Measurements from ENCODE around the gene ANKRD11.

DNA sequence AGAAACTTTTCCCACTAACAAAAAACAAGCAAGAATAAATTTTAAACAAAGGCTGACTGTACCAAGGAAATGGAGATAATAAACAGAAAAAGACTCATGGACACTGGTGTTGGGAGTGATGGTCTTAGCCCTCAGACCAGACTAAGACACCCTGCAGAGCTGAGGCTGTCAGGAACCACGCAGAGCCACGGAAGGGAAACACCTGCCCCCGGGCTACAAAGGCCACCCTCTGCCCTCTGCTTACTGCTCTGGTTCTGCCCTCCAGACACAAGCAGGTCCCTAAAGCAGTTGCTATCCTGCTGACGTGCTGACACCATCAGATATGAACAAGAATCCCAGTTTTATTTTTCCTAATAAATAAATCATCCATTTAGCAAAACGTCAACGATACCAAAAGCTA lies 80.0 kb downstream of the ANKRD11 start:
- TF ChIP-seq, protein P1, sequence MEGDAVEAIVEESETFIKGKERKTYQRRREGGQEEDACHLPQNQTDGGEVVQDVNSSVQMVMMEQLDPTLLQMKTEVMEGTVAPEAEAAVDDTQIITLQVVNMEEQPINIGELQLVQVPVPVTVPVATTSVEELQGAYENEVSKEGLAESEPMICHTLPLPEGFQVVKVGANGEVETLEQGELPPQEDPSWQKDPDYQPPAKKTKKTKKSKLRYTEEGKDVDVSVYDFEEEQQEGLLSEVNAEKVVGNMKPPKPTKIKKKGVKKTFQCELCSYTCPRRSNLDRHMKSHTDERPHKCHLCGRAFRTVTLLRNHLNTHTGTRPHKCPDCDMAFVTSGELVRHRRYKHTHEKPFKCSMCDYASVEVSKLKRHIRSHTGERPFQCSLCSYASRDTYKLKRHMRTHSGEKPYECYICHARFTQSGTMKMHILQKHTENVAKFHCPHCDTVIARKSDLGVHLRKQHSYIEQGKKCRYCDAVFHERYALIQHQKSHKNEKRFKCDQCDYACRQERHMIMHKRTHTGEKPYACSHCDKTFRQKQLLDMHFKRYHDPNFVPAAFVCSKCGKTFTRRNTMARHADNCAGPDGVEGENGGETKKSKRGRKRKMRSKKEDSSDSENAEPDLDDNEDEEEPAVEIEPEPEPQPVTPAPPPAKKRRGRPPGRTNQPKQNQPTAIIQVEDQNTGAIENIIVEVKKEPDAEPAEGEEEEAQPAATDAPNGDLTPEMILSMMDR (IDR thresholded peaks at IDR 0.05), result no peak
- no peak for TF ChIP-seq POLR2A (IDR thresholded peaks at IDR 0.05)
